Esophagus muscularis mucosa (tissue), 4 donors: Measurements from ENCODE around the gene DOCK2. TPM values are rescaled to one million over a fixed set of nuclear protein-coding genes. Genes with fewer than 3 reads are reported as not detected.

Source experiments
- DNase-seq: peaks from one replicate; pipeline ENCODE4 v3.0.0-alpha.2; 2017; ENCODE audit errors: extremely low spot score
- H3K27ac ChIP-seq, 4 donors: fragments of 200-600 bp; sonication (generic); replicated peaks in 1 of 4; 1 replicate in 3 of 4; 2 replicates in 1 of 4; pipeline ENCODE4 v1.5.1; 2016 to 2019; ENCODE audit warnings: mild to moderate bottlenecking in 1 of 4
- H3K27me3 ChIP-seq, 4 donors: fragments of 200-600 bp; sonication (generic); one replicate each; pipeline versions ENCODE4 v1.5.1 to v1.6.0; 2016 to 2019
- H3K36me3 ChIP-seq, 4 donors: fragments of 200-600 bp; sonication (generic); one replicate each; pipeline ENCODE4 v1.5.1; 2016 to 2019
- H3K4me1 ChIP-seq, 4 donors: fragments of 200-600 bp; sonication (generic); one replicate each; pipeline ENCODE4 v1.5.1; 2016 to 2019
- H3K4me3 ChIP-seq, 4 donors: fragments of 200-600 bp; sonication (generic); 1 replicate in 2 of 4; 2 replicates in 2 of 4; pipeline ENCODE4 v1.5.1; 2016 to 2019; ENCODE audit warnings: mild to moderate bottlenecking in 4 of 4, moderate library complexity in 1 of 4
- H3K9me3 ChIP-seq, 4 donors: fragments of 200-600 bp; sonication (generic); 1 replicate in 3 of 4; 2 replicates in 1 of 4; pipeline ENCODE4 v1.5.1; 2016 to 2019
- CTCF ChIP-seq, 3 experiments: fragments of 200-600 bp in 2 of 3; fragments of 450-650 bp in 1 of 3; sonication (generic) in 2 of 3; IDR thresholded peaks; one replicate each; pipeline ENCODE4 v1.5.1; 2017 to 2019; ENCODE audit warnings: antibody characterized with exemption in 3 of 3, mild to moderate bottlenecking in 2 of 3, moderate library complexity in 1 of 3
- EP300 ChIP-seq: sonication (generic); formaldehyde crosslinking; IDR thresholded peaks from one replicate; pipeline ENCODE4 v1.6.1; 2017; ENCODE audit warnings: antibody characterized with exemption
- POLR2A ChIP-seq: fragments of 450-650 bp; IDR thresholded peaks from one replicate; pipeline ENCODE4 v1.6.1; 2017; ENCODE audit warnings: antibody characterized with exemption, moderate library complexity, mild to moderate bottlenecking, low read depth
- POLR2AphosphoS5 ChIP-seq, 2 donors: sonication (generic); formaldehyde crosslinking; IDR thresholded peaks; one replicate each; pipeline ENCODE4 v1.6.1; 2017; ENCODE audit warnings: antibody characterized with exemption in 2 of 2
- WGBS: methylation state at CpG from one replicate; pipeline ENCODE4 v1.1.5; 2018; 5-methylcytosine and 5-hydroxymethylcytosine counted together
- intact Hi-C: fragments of 100-400 bp; cut with DNase I; formaldehyde crosslinking; loops from one replicate; pipeline ENCODE4 v1.15.1; 2023
- total RNA-seq, 4 donors: library from RNA; depleted of rRNA; stranded (reverse); fragments of >200 nt; gene quantifications; one replicate each; pipeline versions ENCODE4 v1.1.0 to v1.2.1, GENCODE V29; 2016

The DOCK2 gene
- total RNA-seq, 4 donors from 2014 or later = 9.2 to 18.3 (median 13.7) TPM

- intact Hi-C loops = no loop called here
- 79% methylated on average over 4 of the region's 4 CpGs for WGBS
Observed at GRCh38 chr5:170010595-170010994, 373.5 kb downstream of the DOCK2 start.

GRCh38 chr5:170011751-170012150 lies 374.7 kb downstream of the DOCK2 start:
- DNase-seq = no peak
- Histone ChIP-seq H3K27me3 (peaks cover 0 to 4% (median 0%) of the 10 kb centered on the region in 4 donors), H3K36me3 (no peaks in the 10 kb centered on the region), H3K4me1 (no peaks in the 10 kb centered on the region), H3K9me3 (no peaks in the 10 kb centered on the region), H3K4me3 (no peak overlapping the region), H3K27ac (no peak overlapping the region)
- TF ChIP-seq EP300 = no peak
- no peak for TF ChIP-seq CTCF (IDR thresholded peaks at IDR 0.05)
- no peak for TF ChIP-seq POLR2A
- no peak for TF ChIP-seq POLR2AphosphoS5 (IDR thresholded peaks at IDR 0.05)
- 85% methylated on average over 2 of the region's 2 CpGs for WGBS
- intact Hi-C loops = no loop called here

More at GRCh38 chr5:170010595-170010994, 373.5 kb downstream of the DOCK2 start:
- Histone ChIP-seq H3K36me3 (no peaks in the 10 kb centered on the region), H3K9me3 (no peaks in the 10 kb centered on the region), H3K4me3 (no peak overlapping the region), H3K27me3 (peaks cover 0 to 4% (median 0%) of the 10 kb centered on the region in 4 donors), H3K4me1 (no peaks in the 10 kb centered on the region), H3K27ac (no peak overlapping the region)
- no peak for TF ChIP-seq CTCF (IDR thresholded peaks at IDR 0.05)
- no peak for TF ChIP-seq POLR2A
- no peak for TF ChIP-seq POLR2AphosphoS5 (IDR thresholded peaks at IDR 0.05)
- TF ChIP-seq EP300 = no peak
- DNase-seq = no peak

- TF ChIP-seq EP300 = no peak
- TF ChIP-seq CTCF (IDR thresholded peaks at IDR 0.05) = no peak
- no peak for TF ChIP-seq POLR2A
- TF ChIP-seq POLR2AphosphoS5 (IDR thresholded peaks at IDR 0.05) = no peak
- H3K4me3 ChIP-seq = no peak overlapping the region
- no peaks in the 10 kb centered on the region for H3K36me3 ChIP-seq
- 64% methylated on average over 11 of the region's 11 CpGs for WGBS
- no peak overlapping the region for H3K27ac ChIP-seq
- intact Hi-C loops = no loop called here
- no peaks in the 10 kb centered on the region for H3K4me1 ChIP-seq
- H3K27me3 ChIP-seq = peaks cover 0 to 4% (median 0%) of the 10 kb centered on the region in 4 donors
- DNase-seq = no peak
- no peaks in the 10 kb centered on the region for H3K9me3 ChIP-seq
Observed at GRCh38 chr5:170012622-170013021, 375.5 kb downstream of the DOCK2 start.

- Histone ChIP-seq H3K9me3 (no peaks in the 10 kb centered on the region), H3K4me1 (no peaks in the 10 kb centered on the region), H3K27me3 (peaks cover 0 to 15% (median 0%) of the 10 kb centered on the region in 4 donors), H3K27ac (no peak overlapping the region), H3K4me3 (no peak overlapping the region), H3K36me3 (no peaks in the 10 kb centered on the region)
- TF ChIP-seq POLR2A (no peak), EP300 (no peak), POLR2AphosphoS5 (IDR thresholded peaks at IDR 0.05) (no peak), CTCF (IDR thresholded peaks at IDR 0.05) (no peak)
- intact Hi-C loops = no loop called here
- no peak for DNase-seq
- 88% methylated on average over 3 of the region's 3 CpGs for WGBS
Observed at GRCh38 chr5:170020423-170020822, 383.3 kb downstream of the DOCK2 start.

- H3K4me1 ChIP-seq = no peaks in the 10 kb centered on the region
- TF ChIP-seq POLR2AphosphoS5 (IDR thresholded peaks at IDR 0.05) = no peak
- TF ChIP-seq POLR2A = no peak
- no peak for TF ChIP-seq EP300
- no peak for TF ChIP-seq CTCF (IDR thresholded peaks at IDR 0.05)
- no peak overlapping the region for H3K4me3 ChIP-seq
- H3K9me3 ChIP-seq = no peaks in the 10 kb centered on the region
- no peak for DNase-seq
- H3K27ac ChIP-seq = no peak overlapping the region
- no peaks in the 10 kb centered on the region for H3K36me3 ChIP-seq
- WGBS = 75% methylated on average over 8 of the region's 8 CpGs
- intact Hi-C loops = no loop called here
- H3K27me3 ChIP-seq = peaks cover 0 to 18% (median 0%) of the 10 kb centered on the region in 4 donors
Observed at GRCh38 chr5:170021506-170021905, 384.4 kb downstream of the DOCK2 start.
